Pancreas (tissue), 10 donors: ENCODE results near the gene MDH2. TPM values are rescaled to one million over a fixed set of nuclear protein-coding genes. Genes with fewer than 3 reads are reported as not detected.
"Not testable (repeated sequence)": the region's sequence is repeated elsewhere in the genome, so short reads cannot be mapped to it uniquely, and the experiment has no call there.

Experiments
- ATAC-seq, 4 donors: fragments of 200-7000 bp; cut with Tn5 transposase; one replicate each; pipeline versions ENCODE4 v1.8.0 to v1.9.1; 2020; ENCODE audit warnings: mild to moderate bottlenecking in 4 of 4, moderate library complexity in 4 of 4
- DNase-seq, 6 donors: peaks; one replicate each; pipeline ENCODE4 v3.0.0-alpha.2; 2020
- FAIRE-seq: peaks from 2 replicates; lab custom pipeline; 2012; peaks lifted over from hg19 to GRCh38; lab: Jason Lieb, UNC
- H3K27ac ChIP-seq, 4 donors: fragments of 200-600 bp; sonication (generic); 1 replicate in 3 of 4; 2 replicates in 1 of 4; pipeline versions ENCODE4 v1.5.0 to v1.8.0; 2020
- H3K27me3 ChIP-seq, 4 donors: fragments of 200-600 bp; one replicate each; pipeline ENCODE4 v1.8.0; 2021
- H3K36me3 ChIP-seq, 3 donors: fragments of 200-600 bp; sonication (generic) in 1 of 3; one replicate each; pipeline versions ENCODE4 v1.5.0 to v1.8.0; 2020 to 2021
- H3K4me1 ChIP-seq, 3 donors: fragments of 200-600 bp; one replicate each; pipeline ENCODE4 v1.8.0; 2021
- H3K4me3 ChIP-seq, 4 donors: fragments of 200-600 bp; sonication (generic) in 2 of 4; one replicate each; pipeline versions ENCODE4 v1.5.0 to v1.8.0; 2020 to 2021
- H3K9me3 ChIP-seq, 4 donors: fragments of 200-600 bp; one replicate each; pipeline ENCODE4 v1.8.0; 2021
- WGBS, 2 donors: extraction: QIAGEN DNeasy Blood & Tissue Kit; methylation state at CpG; one replicate each; pipeline ENCODE4 v1.1.7; 2013; 5-methylcytosine and 5-hydroxymethylcytosine counted together
- intact Hi-C, 3 donors: fragments of 100-400 bp; cut with DNase I; formaldehyde crosslinking; loops; one replicate each; pipeline versions ENCODE4 v1.11.1 to v1.14.2; 2022
- polyA plus RNA-seq, 2 donors: library from polyadenylated mRNA; stranded (reverse); fragments of 200-250 nt; gene quantifications; one replicate each; pipeline ENCODE4 v1.2.3, GENCODE V29; 2013
- total RNA-seq, 6 donors: library from RNA; stranded (reverse); fragmentation: NEBNext Ultra II Directional in 4 of 6; extraction: Animal tissue kit (Norgen Biotek cat#: 25700) in 4 of 6; gene quantifications; one replicate each; pipeline versions ENCODE4 v1.2.1 to v1.2.4, GENCODE V29; 2021 to 2023
- TF ChIP-seq, protein P1 (sequence below), 4 donors: fragments of 200-600 bp; sonication (generic) in 3 of 4; IDR thresholded peaks; one replicate each; pipeline versions ENCODE4 v1.5.0 to v1.8.0; 2021; ENCODE audit warnings: antibody characterized with exemption in 4 of 4
- donor health status: healthy with polysubstance abuse.
- donor health status: DM: no; HTN: no; CAD: no; lungs with moderate emphysema.
- donor health status: DM: no; HTN: no; CAD: no.
- donor health status: control.
- donor health status: control.
- donor health status: Bipolar disorder and iron deficiency.
- donor health status: DM: yes; HTN: yes; CAD: no.
- donor health status: DM: no; HTN: no; CAD: no.
- donor health status: DM: no; HTN: no; CAD: no.
- donor health status: DM: yes; HTN: yes; CAD: no.

Gene MDH2
- total and polyA plus RNA-seq, 8 donors: 36.3 to 106 (median 79.2) TPM

DNA sequence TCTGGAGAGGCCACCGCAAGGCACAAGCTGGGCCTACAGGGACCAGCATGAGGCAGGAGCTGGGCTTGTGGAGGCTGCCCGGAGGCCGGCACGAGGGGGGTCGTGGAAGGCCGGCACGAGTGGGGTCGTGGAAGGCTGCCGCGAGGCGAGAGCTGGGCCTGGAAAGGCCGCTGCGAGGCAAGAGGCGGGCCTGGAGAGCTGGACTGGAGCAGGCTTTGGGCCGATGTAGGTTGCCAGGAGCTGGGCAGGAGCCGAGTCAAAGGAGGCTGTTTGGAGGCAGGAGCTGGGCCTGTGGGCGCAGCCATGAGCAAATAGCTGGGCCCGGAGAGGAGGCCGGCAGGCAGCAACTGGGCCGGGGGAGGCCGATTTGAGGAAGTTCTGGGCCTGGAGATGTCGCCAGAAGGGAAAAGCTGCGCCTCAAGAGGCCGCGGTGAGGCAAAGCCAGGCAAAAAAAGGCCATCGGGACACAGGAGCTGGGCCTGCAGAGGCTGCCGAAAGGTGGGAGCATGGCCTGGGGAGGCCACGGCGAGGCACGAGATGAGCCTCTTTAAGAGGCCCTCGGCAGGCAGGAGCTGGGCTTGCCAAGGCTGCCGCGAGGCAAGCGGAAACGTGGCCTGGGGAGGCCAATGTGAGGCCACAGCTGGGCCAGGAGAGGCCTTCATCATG is 26.5 kb downstream of the MDH2 start:
- TF ChIP-seq, protein P1, sequence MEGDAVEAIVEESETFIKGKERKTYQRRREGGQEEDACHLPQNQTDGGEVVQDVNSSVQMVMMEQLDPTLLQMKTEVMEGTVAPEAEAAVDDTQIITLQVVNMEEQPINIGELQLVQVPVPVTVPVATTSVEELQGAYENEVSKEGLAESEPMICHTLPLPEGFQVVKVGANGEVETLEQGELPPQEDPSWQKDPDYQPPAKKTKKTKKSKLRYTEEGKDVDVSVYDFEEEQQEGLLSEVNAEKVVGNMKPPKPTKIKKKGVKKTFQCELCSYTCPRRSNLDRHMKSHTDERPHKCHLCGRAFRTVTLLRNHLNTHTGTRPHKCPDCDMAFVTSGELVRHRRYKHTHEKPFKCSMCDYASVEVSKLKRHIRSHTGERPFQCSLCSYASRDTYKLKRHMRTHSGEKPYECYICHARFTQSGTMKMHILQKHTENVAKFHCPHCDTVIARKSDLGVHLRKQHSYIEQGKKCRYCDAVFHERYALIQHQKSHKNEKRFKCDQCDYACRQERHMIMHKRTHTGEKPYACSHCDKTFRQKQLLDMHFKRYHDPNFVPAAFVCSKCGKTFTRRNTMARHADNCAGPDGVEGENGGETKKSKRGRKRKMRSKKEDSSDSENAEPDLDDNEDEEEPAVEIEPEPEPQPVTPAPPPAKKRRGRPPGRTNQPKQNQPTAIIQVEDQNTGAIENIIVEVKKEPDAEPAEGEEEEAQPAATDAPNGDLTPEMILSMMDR (IDR thresholded peaks at IDR 0.05): no peak
- ATAC-seq (no peak), DNase-seq (no peak), FAIRE-seq (no peak)
- intact Hi-C loops: no loop called here
- Histone ChIP-seq H3K27me3 (no peaks in the 10 kb centered on the region), H3K27ac (no peak overlapping the region), H3K9me3 (no peaks in the 10 kb centered on the region), H3K36me3 (no peaks in the 10 kb centered on the region), H3K4me3 (no peak overlapping the region), H3K4me1 (no peaks in the 10 kb centered on the region)
- WGBS, 2 donors: 98% methylated on average over 35 of the region's 35 CpGs

DNA sequence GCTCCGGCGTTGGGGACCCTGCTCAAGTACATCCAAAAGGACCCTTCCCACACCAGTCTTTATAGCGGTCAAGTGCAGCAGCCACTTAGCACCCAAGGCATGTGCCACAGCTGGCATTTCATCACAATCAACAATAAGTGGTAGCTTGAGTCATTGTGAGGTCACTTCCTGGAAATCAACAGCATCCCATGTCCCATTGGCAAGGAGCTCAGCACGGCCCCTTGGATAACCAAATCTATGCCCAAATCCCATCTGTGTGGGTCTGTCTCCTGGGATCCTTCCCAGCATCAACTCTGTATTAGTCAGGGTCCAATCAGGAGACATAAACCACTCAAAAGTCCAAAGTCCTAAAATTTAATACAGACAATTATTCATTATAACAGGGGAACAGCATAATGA is 27.1 kb downstream of the MDH2 start:
- Histone ChIP-seq H3K9me3 (no peaks in the 10 kb centered on the region), H3K4me1 (no peaks in the 10 kb centered on the region), H3K36me3 (no peaks in the 10 kb centered on the region), H3K4me3 (no peak overlapping the region), H3K27ac (no peak overlapping the region), H3K27me3 (no peaks in the 10 kb centered on the region)
- TF ChIP-seq, protein P1 (IDR thresholded peaks at IDR 0.05): no peak
- no peak for FAIRE-seq
- intact Hi-C loops: no loop called here
- no peak for ATAC-seq
- DNase-seq: no peak
- 96 to 98% methylated on average over 4 of the region's 4 CpGs for WGBS, 2 donors

DNA sequence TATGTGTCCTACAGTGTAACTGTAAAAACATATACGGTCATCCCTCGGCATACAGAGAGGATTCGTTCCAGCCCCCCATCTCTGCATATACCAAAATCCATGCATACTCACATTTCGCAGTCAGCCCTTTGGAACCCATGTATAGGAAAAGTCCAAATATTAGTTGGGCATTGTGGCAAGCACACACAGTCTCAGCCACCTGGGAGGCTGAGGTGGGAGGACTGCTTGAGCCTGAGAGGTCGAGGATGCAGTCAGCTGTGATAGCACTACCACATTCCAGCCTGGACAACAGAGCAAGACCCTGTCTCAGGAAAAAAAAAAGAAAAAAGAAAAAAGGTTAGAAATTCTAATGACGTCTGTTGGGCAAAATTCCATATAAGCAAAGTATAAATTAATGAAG is 29.1 kb downstream of the MDH2 start:
- DNase-seq (no peak), FAIRE-seq (no peak), ATAC-seq (no peak)
- Histone ChIP-seq H3K27me3 (no peaks in the 10 kb centered on the region), H3K27ac (no peak overlapping the region), H3K9me3 (no peaks in the 10 kb centered on the region), H3K4me3 (no peak overlapping the region), H3K36me3 (no peaks in the 10 kb centered on the region), H3K4me1 (no peaks in the 10 kb centered on the region)
- 83 to 88% methylated on average over 6 of the region's 6 CpGs for WGBS, 2 donors
- intact Hi-C loops: no loop called here
- TF ChIP-seq, protein P1 (IDR thresholded peaks at IDR 0.05): no peak

DNA sequence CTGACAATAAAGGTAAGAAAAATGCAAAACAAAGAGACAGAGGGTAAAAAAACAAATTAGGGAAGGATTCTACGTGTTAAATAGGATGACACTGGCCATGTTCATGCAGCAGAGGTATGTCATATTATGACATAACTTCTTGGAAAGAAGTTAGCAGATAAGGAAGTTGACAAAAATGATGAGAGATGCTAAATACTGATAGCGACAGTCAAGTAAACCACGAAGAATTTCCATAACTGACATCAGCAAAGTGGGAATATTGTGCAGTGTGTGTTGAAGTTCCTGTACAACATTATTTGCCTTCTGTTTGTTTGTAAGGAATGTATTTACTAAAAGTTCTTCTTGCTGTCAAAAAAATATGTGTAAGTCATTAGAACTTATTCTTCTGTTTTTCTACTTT is 29.5 kb downstream of the MDH2 start:
- no peaks in the 10 kb centered on the region for H3K9me3 ChIP-seq
- no peak for DNase-seq
- ATAC-seq: no peak
- H3K36me3 ChIP-seq: no peaks in the 10 kb centered on the region
- no peaks in the 10 kb centered on the region for H3K4me1 ChIP-seq
- FAIRE-seq: no peak
- WGBS, 2 donors: 54 to 71% methylated on average over 3 of the region's 3 CpGs
- H3K27ac ChIP-seq: no peak overlapping the region
- TF ChIP-seq, protein P1 (IDR thresholded peaks at IDR 0.05): no peak
- intact Hi-C loops: no loop called here
- H3K27me3 ChIP-seq: no peaks in the 10 kb centered on the region
- H3K4me3 ChIP-seq: no peak overlapping the region

DNA sequence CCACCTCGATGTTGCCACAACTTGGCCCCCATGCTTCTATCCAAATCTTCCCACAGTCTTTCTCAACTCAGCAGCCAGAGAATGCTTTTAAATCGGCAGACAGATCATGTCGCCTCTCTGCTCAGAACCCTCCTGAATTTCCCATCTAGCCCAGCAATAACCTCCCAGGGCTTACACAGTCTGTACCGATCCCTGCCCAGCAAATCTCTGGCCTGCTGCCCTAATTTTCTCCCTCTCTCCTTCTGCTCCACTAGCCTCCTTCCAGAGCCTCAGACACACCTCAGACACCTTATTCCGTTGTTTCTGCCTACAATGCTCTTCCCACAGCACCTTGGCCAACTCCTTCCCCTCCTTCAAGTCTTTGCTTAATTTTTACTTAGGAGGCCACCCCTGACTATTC is 32.3 kb downstream of the MDH2 start:
- TF ChIP-seq, protein P1 (IDR thresholded peaks at IDR 0.05): no peak
- no peaks in the 10 kb centered on the region for H3K9me3 ChIP-seq
- H3K27ac ChIP-seq: no peak overlapping the region
- intact Hi-C loops: no loop called here
- no peaks in the 10 kb centered on the region for H3K36me3 ChIP-seq
- H3K4me3 ChIP-seq: no peak overlapping the region
- no peaks in the 10 kb centered on the region for H3K4me1 ChIP-seq
- ATAC-seq: no peak
- FAIRE-seq: no peak
- 81 to 83% methylated on average over 5 of the region's 5 CpGs for WGBS, 2 donors
- no peak for DNase-seq
- H3K27me3 ChIP-seq: no peaks in the 10 kb centered on the region

DNA sequence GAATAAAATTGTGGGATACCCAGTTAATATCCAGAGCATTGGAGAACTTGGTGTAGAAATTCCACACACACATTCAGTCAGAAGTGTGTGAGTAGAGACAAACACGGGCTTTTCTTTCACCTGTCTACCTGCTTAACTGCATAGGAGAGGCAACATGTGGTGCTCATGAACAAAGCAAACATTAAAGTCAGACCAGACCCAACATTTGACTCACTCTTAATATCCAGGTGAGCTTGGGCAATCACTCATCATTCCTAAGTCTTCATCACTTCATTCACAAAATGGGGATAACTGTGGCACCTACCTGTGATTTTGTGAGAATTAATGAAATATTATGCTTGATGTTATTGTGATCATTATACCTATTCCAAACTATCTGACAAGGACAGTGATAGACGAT is 36.2 kb downstream of the MDH2 start:
- DNase-seq, ATAC-seq, H3K9me3 ChIP-seq, H3K4me3 ChIP-seq, H3K27ac ChIP-seq, FAIRE-seq, H3K4me1 ChIP-seq, H3K36me3 ChIP-seq, H3K27me3 ChIP-seq, intact Hi-C loops: not testable (repeated sequence)
- 64 to 72% methylated on average over 2 of the region's 2 CpGs for WGBS, 2 donors
